Mesenteric fat pad (tissue), 1 donor: ENCODE results near the gene MYO18B. TPM values are rescaled to one million over a fixed set of nuclear protein-coding genes. Genes with fewer than 3 reads are reported as not detected.

Source experiments
- DNase-seq: peaks from one replicate; pipeline ENCODE4 v3.0.0-alpha.2; 2020; ENCODE audit warnings: low spot score
- total RNA-seq: library from RNA; stranded (reverse); fragmentation: NEBNext Ultra II Directional; extraction: Animal tissue kit (Norgen Biotek cat#: 25700); gene quantifications from one replicate; pipeline ENCODE4 v1.2.1, GENCODE V29; 2021
- donor health status: DM: yes; HTN: yes; CAD: no.

Gene MYO18B
- total RNA-seq, 1 donor from 2014 or later, result 0.10 TPM

GRCh38 chr22:25843660-25844405 is 101.8 kb downstream of the MYO18B start:
- DNase-seq, result peak; percentile 64

- peak; percentile 55 for DNase-seq
Observed at GRCh38 chr22:25844601-25845000, 102.6 kb downstream of the MYO18B start.

GRCh38 chr22:25845985-25846745 is 104.2 kb downstream of the MYO18B start:
- peak; percentile 78 for DNase-seq

GRCh38 chr22:25847451-25847850 is 105.5 kb downstream of the MYO18B start:
- DNase-seq, result peak; percentile 87

- DNase-seq, result peak; percentile 65
Observed at GRCh38 chr22:25848954-25849353, 107.0 kb downstream of the MYO18B start.

GRCh38 chr22:25849522-25849921 is 107.5 kb downstream of the MYO18B start:
- DNase-seq, result no peak

GRCh38 chr22:25852223-25852622 is 110.2 kb downstream of the MYO18B start:
- no peak for DNase-seq

- no peak for DNase-seq
Observed at GRCh38 chr22:25853078-25853477, 111.1 kb downstream of the MYO18B start.

GRCh38 chr22:25853501-25854284 is 111.7 kb downstream of the MYO18B start:
- DNase-seq, result no peak

GRCh38 chr22:25869771-25870170 is 127.8 kb downstream of the MYO18B start:
- DNase-seq, result no peak

GRCh38 chr22:25874327-25874726 is 132.3 kb downstream of the MYO18B start:
- no peak for DNase-seq

GRCh38 chr22:25875461-25875860 is 133.5 kb downstream of the MYO18B start:
- no peak for DNase-seq

GRCh38 chr22:25876871-25877270 is 134.9 kb downstream of the MYO18B start:
- DNase-seq, result no peak

GRCh38 chr22:25878933-25879332 is 136.9 kb downstream of the MYO18B start:
- no peak for DNase-seq

GRCh38 chr22:25880524-25880923 is 138.5 kb downstream of the MYO18B start:
- DNase-seq, result no peak

GRCh38 chr22:25881210-25881755 is 139.3 kb downstream of the MYO18B start:
- DNase-seq, result no peak

GRCh38 chr22:25882360-25882759 is 140.4 kb downstream of the MYO18B start:
- DNase-seq, result no peak

GRCh38 chr22:25883482-25884033 is 141.6 kb downstream of the MYO18B start:
- no peak for DNase-seq

GRCh38 chr22:25884121-25884520 is 142.1 kb downstream of the MYO18B start:
- DNase-seq, result no peak

GRCh38 chr22:25888399-25889054 is 146.5 kb downstream of the MYO18B start:
- no peak for DNase-seq

- no peak for DNase-seq
Observed at GRCh38 chr22:25890651-25891050, 148.7 kb downstream of the MYO18B start.
